ENCODE results near the gene ANP32A. TPM values are rescaled to one million over a fixed set of nuclear protein-coding genes. Genes with fewer than 3 reads are reported as not detected.

The ANP32A gene
- total and polyA plus RNA-seq, 9 of the 15 experiments (the other 6 are each of a cell fraction or from before 2014, with no cell fraction given) = 13.2 to 656 (median 210) TPM

DNA sequence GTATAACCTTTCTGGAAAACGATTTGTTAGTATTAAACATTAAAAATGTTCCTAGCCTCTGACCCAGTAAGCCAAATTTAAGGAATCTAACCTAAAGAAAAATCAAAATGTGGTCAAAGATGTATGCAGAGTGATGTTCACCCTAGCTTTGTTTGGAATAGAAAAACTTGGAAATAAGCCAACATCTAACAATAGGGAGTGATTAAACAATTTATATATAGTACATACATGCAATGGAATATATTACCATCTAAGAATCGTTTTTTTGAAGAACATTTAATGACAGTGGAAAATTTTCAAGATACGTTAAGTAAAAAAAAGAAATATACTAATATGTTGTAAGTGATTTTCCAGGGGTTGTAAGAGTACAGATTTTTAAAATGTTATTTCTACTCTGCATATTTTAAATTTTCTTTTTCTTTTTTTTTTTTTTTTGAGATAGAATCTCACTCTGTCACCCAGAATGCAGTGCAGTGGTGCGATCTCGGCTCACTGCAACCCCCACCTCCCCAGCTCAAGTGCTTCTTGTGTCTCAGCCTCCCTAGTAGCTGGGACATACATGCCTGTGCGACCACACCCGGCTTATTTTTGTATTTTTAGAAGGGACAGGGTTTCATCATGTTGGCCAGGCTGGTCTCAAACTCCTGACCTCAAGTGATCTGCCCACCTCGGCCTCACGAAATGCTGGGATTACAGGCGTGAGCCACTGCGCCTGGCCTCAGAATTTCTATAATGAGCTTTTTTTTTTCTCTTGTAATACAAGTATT, 54.9 kb downstream of the ANP32A start (continued):
- TF ChIP-seq, protein P1, sequence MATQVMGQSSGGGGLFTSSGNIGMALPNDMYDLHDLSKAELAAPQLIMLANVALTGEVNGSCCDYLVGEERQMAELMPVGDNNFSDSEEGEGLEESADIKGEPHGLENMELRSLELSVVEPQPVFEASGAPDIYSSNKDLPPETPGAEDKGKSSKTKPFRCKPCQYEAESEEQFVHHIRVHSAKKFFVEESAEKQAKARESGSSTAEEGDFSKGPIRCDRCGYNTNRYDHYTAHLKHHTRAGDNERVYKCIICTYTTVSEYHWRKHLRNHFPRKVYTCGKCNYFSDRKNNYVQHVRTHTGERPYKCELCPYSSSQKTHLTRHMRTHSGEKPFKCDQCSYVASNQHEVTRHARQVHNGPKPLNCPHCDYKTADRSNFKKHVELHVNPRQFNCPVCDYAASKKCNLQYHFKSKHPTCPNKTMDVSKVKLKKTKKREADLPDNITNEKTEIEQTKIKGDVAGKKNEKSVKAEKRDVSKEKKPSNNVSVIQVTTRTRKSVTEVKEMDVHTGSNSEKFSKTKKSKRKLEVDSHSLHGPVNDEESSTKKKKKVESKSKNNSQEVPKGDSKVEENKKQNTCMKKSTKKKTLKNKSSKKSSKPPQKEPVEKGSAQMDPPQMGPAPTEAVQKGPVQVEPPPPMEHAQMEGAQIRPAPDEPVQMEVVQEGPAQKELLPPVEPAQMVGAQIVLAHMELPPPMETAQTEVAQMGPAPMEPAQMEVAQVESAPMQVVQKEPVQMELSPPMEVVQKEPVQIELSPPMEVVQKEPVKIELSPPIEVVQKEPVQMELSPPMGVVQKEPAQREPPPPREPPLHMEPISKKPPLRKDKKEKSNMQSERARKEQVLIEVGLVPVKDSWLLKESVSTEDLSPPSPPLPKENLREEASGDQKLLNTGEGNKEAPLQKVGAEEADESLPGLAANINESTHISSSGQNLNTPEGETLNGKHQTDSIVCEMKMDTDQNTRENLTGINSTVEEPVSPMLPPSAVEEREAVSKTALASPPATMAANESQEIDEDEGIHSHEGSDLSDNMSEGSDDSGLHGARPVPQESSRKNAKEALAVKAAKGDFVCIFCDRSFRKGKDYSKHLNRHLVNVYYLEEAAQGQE (IDR thresholded peaks at IDR 0.05; ENCODE audit: borderline replicate concordance) = no peak
- TF ChIP-seq, protein P1 (CRISPR knock-in tag; IDR thresholded peaks at IDR 0.05; ENCODE audit: low read depth) = no peak
- no peak for TF ChIP-seq TOE1 (IDR thresholded peaks at IDR 0.05; ENCODE audit: borderline replicate concordance)
- TF ChIP-seq TOE1 (CRISPR knock-in tag; IDR thresholded peaks at IDR 0.05; ENCODE audit: borderline replicate concordance, low read depth) = no peak
- TF ChIP-seq ZC3H4 (CRISPR knock-in tag; IDR thresholded peaks at IDR 0.05; ENCODE audit: borderline replicate concordance) = no peak
- no peak for TF ChIP-seq BRF1 (IDR thresholded peaks at IDR 0.05; ENCODE audit: borderline replicate concordance, extremely low read depth, insufficient read length)
- TF ChIP-seq, protein P2, sequence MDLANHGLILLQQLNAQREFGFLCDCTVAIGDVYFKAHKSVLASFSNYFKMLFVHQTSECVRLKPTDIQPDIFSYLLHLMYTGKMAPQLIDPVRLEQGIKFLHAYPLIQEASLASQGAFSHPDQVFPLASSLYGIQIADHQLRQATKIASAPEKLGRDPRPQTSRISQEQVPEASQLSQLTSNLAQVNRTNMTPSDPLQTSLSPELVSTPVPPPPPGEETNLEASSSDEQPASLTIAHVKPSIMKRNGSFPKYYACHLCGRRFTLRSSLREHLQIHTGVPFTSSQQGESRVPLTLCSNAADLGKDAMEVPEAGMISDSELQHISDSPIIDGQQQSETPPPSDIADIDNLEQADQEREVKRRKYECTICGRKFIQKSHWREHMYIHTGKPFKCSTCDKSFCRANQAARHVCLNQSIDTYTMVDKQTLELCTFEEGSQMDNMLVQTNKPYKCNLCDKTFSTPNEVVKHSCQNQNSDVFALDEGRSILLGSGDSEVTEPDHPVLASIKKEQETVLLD (IDR thresholded peaks at IDR 0.05) = no peak

Data from K562 (cell line).